IMR-90 (cell line): Measurements from ENCODE around the gene LRRC26.
"Not testable (repeated sequence)": the region's sequence is repeated elsewhere in the genome, so short reads cannot be mapped to it uniquely, and the experiment has no call there.

Experiments
- BHLHE40 ChIP-seq: fragments of 150-350 bp; IDR thresholded peaks from 2 replicates; pipeline ENCODE4 v1.6.1; 2016; ENCODE audit warnings: mild to moderate bottlenecking, low read depth, low read length
- CEBPB ChIP-seq: IDR thresholded peaks from 2 replicates; pipeline ENCODE4 v1.6.1; 2012; ENCODE audit warnings: low read depth, low read length, improper control_type of control experiment
- CTCF ChIP-seq: conservative IDR thresholded peaks from 2 replicates; pipeline ENCODE4 v1.5.1; 2012; ENCODE audit warnings: mild to moderate bottlenecking, low read depth, low read length, improper control_type of control experiment
- FOS ChIP-seq: fragments of 150-350 bp; IDR thresholded peaks from 2 replicates; pipeline ENCODE4 v1.6.1; 2016; ENCODE audit warnings: low read depth, low read length
- POLR2A ChIP-seq: IDR thresholded peaks from 2 replicates; pipeline ENCODE4 v1.6.1; 2012; ENCODE audit warnings: mild to moderate bottlenecking, low read depth, low read length
- RAD21 ChIP-seq: IDR thresholded peaks from 2 replicates; pipeline ENCODE4 v1.6.1; 2012; ENCODE audit warnings: low read length, improper control_type of control experiment
- RCOR1 ChIP-seq: IDR thresholded peaks from 2 replicates; pipeline ENCODE4 v1.6.1; 2012; ENCODE audit warnings: mild to moderate bottlenecking, low read length, improper control_type of control experiment; ENCODE audit not compliant: insufficient replicate concordance
- RFX5 ChIP-seq: IDR thresholded peaks from 2 replicates; pipeline ENCODE4 v1.8.0; 2012; ENCODE audit warnings: low read depth, mild to moderate bottlenecking, low read length, moderate library complexity

- TF ChIP-seq POLR2A, CEBPB, BHLHE40, CTCF, RAD21, RFX5, FOS, RCOR1: not testable (repeated sequence)
Observed at GRCh38 chr9:137121927-137122795, 47.7 kb downstream of the LRRC26 start.
